Upper lobe of right lung (tissue), 1 donor: ENCODE results near the gene CHCHD6. TPM values are rescaled to one million over a fixed set of nuclear protein-coding genes. Genes with fewer than 3 reads are reported as not detected.

Experiments
- ATAC-seq: fragments of 200-7000 bp; cut with Tn5 transposase; one replicate; pipeline ENCODE4 v1.9.1; 2020; ENCODE audit warnings: mild to moderate bottlenecking, moderate library complexity
- DNase-seq: peaks from one replicate; pipeline ENCODE4 v3.0.0-alpha.2; 2020
- H3K27ac ChIP-seq: fragments of 200-600 bp; one replicate; pipeline ENCODE4 v1.8.0; 2022
- H3K27me3 ChIP-seq: fragments of 200-600 bp; one replicate; pipeline ENCODE4 v1.8.0; 2022; ENCODE audit warnings: mild to moderate bottlenecking
- H3K36me3 ChIP-seq: fragments of 200-600 bp; one replicate; pipeline ENCODE4 v1.8.0; 2022
- H3K4me1 ChIP-seq: fragments of 200-600 bp; one replicate; pipeline ENCODE4 v1.8.0; 2022
- H3K4me3 ChIP-seq: fragments of 200-600 bp; one replicate; pipeline ENCODE4 v1.8.0; 2022; ENCODE audit warnings: mild to moderate bottlenecking
- H3K9me3 ChIP-seq: fragments of 200-600 bp; one replicate; pipeline ENCODE4 v1.8.0; 2022
- intact Hi-C: fragments of 100-400 bp; cut with DNase I; formaldehyde crosslinking; loops from one replicate; pipeline ENCODE4 v1.11.0; 2022
- total RNA-seq: library from RNA; stranded (reverse); fragmentation: NEBNext Ultra II Directional; extraction: Animal tissue kit (Norgen Biotek cat#: 25700); gene quantifications from one replicate; pipeline ENCODE4 v1.2.1, GENCODE V29; 2021
- TF ChIP-seq, protein P1 (sequence below): fragments of 200-600 bp; IDR thresholded peaks from one replicate; pipeline ENCODE4 v1.8.0; 2022; ENCODE audit warnings: antibody characterized with exemption
- donor health status: DM: no; HTN: yes; CAD: no; lungs with severe emphysema.

The CHCHD6 gene
- total RNA-seq, 1 donor from 2014 or later = 17.1 TPM

DNA sequence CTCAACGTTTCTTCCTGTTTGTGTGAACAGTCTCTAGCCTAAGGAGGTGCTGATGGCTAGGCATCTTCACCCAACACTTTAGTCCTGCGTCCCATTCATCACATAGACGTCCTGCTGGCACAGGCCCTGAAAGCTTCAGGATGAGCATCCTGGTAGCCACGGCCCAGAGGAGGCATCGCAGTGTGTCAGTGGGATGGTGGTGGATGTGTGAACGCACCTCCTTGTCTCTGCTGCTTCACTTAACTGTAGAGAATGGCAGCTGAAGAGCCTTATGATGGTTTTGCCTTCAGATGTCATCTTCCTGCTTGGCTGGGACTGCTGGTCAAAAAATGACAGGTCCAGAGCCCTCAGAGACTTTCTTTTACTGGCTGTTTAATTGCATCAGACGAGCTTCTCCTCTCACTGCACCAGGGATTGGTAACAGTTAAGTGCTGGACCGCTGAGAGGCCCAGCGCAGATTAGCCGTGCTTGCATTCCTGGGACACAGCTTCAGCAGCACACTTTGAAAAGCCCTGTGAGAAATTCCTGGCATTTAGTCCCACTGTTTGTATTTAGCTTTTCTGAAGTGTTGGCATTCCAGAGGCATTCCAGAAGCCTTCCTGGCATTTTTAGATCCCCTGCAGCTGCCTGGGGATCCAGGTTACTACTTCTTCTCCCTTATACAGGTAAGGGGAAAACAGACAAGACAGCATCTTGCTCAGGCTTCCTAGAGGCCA lies 146.5 kb downstream of the CHCHD6 start:
- intact Hi-C loops = no loop called here
- peak; percentile 67 for DNase-seq
- Histone ChIP-seq H3K27me3 (no peaks in the 10 kb centered on the region), H3K9me3 (no peaks in the 10 kb centered on the region), H3K36me3 (no peaks in the 10 kb centered on the region), H3K4me1 (peaks cover 10% of the 10 kb centered on the region), H3K27ac (peak overlapping the region; percentile 2), H3K4me3 (no peak overlapping the region)
- peak; percentile 88 for ATAC-seq
- TF ChIP-seq, protein P1, sequence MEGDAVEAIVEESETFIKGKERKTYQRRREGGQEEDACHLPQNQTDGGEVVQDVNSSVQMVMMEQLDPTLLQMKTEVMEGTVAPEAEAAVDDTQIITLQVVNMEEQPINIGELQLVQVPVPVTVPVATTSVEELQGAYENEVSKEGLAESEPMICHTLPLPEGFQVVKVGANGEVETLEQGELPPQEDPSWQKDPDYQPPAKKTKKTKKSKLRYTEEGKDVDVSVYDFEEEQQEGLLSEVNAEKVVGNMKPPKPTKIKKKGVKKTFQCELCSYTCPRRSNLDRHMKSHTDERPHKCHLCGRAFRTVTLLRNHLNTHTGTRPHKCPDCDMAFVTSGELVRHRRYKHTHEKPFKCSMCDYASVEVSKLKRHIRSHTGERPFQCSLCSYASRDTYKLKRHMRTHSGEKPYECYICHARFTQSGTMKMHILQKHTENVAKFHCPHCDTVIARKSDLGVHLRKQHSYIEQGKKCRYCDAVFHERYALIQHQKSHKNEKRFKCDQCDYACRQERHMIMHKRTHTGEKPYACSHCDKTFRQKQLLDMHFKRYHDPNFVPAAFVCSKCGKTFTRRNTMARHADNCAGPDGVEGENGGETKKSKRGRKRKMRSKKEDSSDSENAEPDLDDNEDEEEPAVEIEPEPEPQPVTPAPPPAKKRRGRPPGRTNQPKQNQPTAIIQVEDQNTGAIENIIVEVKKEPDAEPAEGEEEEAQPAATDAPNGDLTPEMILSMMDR = no peak

DNA sequence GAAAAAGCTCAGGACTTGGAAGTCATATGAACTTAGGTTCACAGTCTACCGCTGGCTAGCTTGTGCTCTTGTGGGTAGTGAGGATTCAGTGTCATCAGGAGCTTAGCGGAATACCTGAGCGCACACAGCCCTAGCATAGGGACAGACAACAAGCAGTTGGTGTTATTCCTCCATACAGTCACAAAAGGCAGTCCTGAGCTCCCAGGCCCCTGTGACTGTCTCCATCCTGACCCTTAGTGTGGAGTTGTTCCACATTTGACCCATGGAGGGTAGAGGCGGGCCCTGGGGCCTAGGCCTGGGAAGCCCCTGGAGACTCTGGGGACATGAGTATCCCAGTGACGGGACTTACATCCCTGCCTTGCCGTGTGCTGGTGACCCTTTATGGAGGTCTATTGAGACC lies 147.3 kb downstream of the CHCHD6 start:
- ATAC-seq (no peak), DNase-seq (no peak)
- Histone ChIP-seq H3K27ac (no peak overlapping the region), H3K27me3 (no peaks in the 10 kb centered on the region), H3K4me1 (peaks cover 10% of the 10 kb centered on the region), H3K4me3 (no peak overlapping the region), H3K36me3 (no peaks in the 10 kb centered on the region), H3K9me3 (no peaks in the 10 kb centered on the region)
- TF ChIP-seq, protein P1 = no peak
- intact Hi-C loops = no loop called here

DNA sequence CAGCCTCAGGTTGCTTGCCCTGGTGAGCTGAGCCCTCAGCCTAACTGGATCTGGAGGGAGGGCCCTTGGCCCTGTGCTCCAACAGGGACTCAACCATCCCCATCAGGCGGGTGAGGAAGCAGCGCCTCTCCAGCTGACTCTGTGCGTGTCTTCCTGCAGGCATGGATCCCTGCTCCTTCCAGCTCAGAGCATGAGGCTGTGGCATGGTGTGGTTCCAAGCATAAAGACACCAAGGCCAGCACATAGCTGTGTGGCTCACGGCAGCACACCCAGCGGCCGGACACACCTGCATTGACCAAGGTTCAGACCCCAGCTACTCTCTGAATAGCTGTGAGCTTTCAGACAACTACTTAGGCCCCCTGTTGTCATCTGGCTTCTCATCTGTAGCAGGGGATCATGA lies 147.9 kb downstream of the CHCHD6 start:
- Histone ChIP-seq H3K4me1 (peaks cover 10% of the 10 kb centered on the region), H3K4me3 (no peak overlapping the region), H3K27me3 (no peaks in the 10 kb centered on the region), H3K27ac (no peak overlapping the region), H3K36me3 (no peaks in the 10 kb centered on the region), H3K9me3 (no peaks in the 10 kb centered on the region)
- ATAC-seq (no peak), DNase-seq (no peak)
- intact Hi-C loops = no loop called here
- TF ChIP-seq, protein P1 = no peak

DNA sequence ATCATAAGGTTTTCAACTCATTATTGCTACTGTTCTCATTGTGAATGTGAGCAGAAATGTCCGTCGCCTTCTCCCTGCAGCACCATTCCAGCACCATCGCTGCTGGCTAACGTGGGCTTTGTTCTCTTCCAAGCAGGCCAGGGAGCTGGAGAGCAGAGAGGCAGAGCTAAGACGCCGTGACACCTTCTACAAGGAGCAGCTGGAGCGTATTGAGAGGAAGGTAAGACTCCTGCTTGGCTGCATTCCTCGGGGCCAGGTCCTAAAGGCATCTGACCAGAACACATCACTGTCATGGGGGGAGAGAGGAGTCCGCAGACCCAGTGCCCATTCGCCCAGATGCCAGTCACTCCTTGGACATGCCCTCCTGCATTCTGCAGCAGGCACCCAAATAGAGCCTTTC lies 148.5 kb downstream of the CHCHD6 start:
- Histone ChIP-seq H3K27me3 (no peaks in the 10 kb centered on the region), H3K4me3 (no peak overlapping the region), H3K27ac (no peak overlapping the region), H3K4me1 (peaks cover 10% of the 10 kb centered on the region), H3K9me3 (no peaks in the 10 kb centered on the region), H3K36me3 (no peaks in the 10 kb centered on the region)
- TF ChIP-seq, protein P1 = no peak
- peak; percentile 40 for ATAC-seq
- intact Hi-C loops = no loop called here
- no peak for DNase-seq

DNA sequence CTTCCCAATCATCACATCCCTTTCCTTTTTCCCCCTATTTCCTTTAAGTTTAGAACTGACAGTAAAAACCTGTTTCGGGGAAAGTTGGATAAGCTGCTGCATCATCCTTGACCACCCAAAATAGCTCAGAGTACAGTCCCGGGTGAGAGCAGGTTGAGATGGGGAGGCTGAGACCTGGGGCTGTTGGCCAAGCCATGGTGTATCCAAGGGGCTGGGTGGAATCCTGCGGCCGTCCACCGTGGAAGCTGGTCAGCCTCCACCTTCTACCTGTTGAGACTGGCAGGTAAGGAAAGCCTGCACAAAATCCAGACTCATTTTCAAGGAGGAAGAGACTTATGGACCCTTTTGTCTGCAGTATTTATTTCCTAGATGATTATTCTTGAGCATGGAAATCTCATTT lies 150.6 kb downstream of the CHCHD6 start:
- Histone ChIP-seq H3K36me3 (no peaks in the 10 kb centered on the region), H3K4me3 (no peak overlapping the region), H3K4me1 (peaks cover 10% of the 10 kb centered on the region), H3K9me3 (no peaks in the 10 kb centered on the region), H3K27ac (no peak overlapping the region), H3K27me3 (no peaks in the 10 kb centered on the region)
- ATAC-seq (no peak), DNase-seq (no peak)
- intact Hi-C loops = no loop called here
- TF ChIP-seq, protein P1 = no peak

DNA sequence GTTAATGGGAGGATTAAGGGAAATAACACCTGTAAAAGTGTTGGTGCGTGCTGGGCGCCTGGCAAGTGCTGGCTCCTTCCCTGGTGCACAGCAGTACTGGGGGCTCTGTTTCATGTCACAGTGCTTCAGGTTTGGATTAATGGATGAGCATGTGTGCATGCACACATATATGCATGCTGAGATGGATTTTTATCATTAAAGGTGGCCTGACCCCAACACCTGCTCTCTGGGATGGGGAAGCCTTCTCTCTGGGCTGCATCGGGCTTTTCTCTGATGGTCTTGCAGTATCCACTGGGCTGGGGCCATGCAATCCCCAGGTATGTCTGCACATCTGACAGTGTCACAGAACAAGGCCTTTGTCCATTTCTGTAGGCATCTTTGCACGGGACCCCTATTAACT lies 151.3 kb downstream of the CHCHD6 start:
- DNase-seq (no peak), ATAC-seq (no peak)
- peaks cover 8% of the 10 kb centered on the region for H3K4me1 ChIP-seq
- H3K27ac ChIP-seq = no peak overlapping the region
- no peaks in the 10 kb centered on the region for H3K27me3 ChIP-seq
- no peak overlapping the region for H3K4me3 ChIP-seq
- intact Hi-C loops = no loop called here
- no peaks in the 10 kb centered on the region for H3K36me3 ChIP-seq
- H3K9me3 ChIP-seq = no peaks in the 10 kb centered on the region
- TF ChIP-seq, protein P1 = no peak
